OCI-LY3 (cell line): ENCODE data around the gene CARD14.
"Not testable (repeated sequence)": the region's sequence is repeated elsewhere in the genome, so short reads cannot be mapped to it uniquely, and the experiment has no call there.

Source experiments
- H2AFZ ChIP-seq: fragments of 200-600, 300-600 bp; shearing (Covaris generic); 2 replicates; pipeline ENCODE4 v1.6.0; 2014; ENCODE audit warnings: antibody characterized with exemption, low read depth, low read length
- H3K27ac ChIP-seq: fragments of 200-600, 300-600 bp; sonication (generic); 2 replicates; pipeline ENCODE4 v1.5.1; 2014; ENCODE audit warnings: mild to moderate bottlenecking, low read length, moderate library complexity, mixed read lengths
- H3K27me3 ChIP-seq: fragments of 200-600, 300-600 bp; sonication (generic); 2 replicates; pipeline ENCODE4 v1.6.1; 2014; ENCODE audit warnings: low read depth, low read length, mixed read lengths
- H3K36me3 ChIP-seq: fragments of 200-600, 300-600 bp; sonication (generic); replicated peaks from 2 replicates; pipeline ENCODE3; 2014; ENCODE audit warnings: low read depth, low read length, mixed read lengths
- H3K4me1 ChIP-seq: fragments of 300-600, 200-600 bp; sonication (generic); 2 replicates; pipeline ENCODE4 v1.6.1; 2014; ENCODE audit warnings: low read length, mixed read lengths
- H3K4me2 ChIP-seq: fragments of 200-600, 300-600 bp; sonication (generic); 2 replicates; pipeline ENCODE4 v1.6.1; 2014; ENCODE audit warnings: low read length, mixed read lengths
- H3K4me3 ChIP-seq: fragments of 300-600, 200-600 bp; sonication (generic); 2 replicates; pipeline ENCODE4 v1.5.1; 2014; ENCODE audit warnings: antibody characterized with exemption, mild to moderate bottlenecking, low read length, moderate library complexity
- H3K79me2 ChIP-seq: fragments of 300-600, 200-600 bp; shearing (Covaris generic); 2 replicates; pipeline ENCODE4 v1.6.1; 2014; ENCODE audit warnings: mild to moderate bottlenecking, low read length, mixed read lengths
- H3K9ac ChIP-seq: fragments of 300-600, 200-600 bp; shearing (Covaris generic); 2 replicates; pipeline ENCODE4 v1.6.0; 2014; ENCODE audit warnings: mild to moderate bottlenecking, low read length, moderate library complexity
- H3K9me3 ChIP-seq: fragments of 200-600, 300-600 bp; shearing (Covaris generic); 2 replicates; pipeline ENCODE4 v1.6.1; 2014; ENCODE audit warnings: low read length, mixed read lengths; ENCODE audit not compliant: insufficient read depth
- H4K20me1 ChIP-seq: fragments of 200-600, 300-600 bp; sonication (generic); 2 replicates; pipeline ENCODE4 v1.6.1; 2016; ENCODE audit warnings: low read length, mixed read lengths; ENCODE audit not compliant: insufficient read depth
- CTCF ChIP-seq: fragments of 200-600, 300-600 bp; sonication (generic); IDR thresholded peaks from 2 replicates; pipeline ENCODE4 v1.5.1; 2014; ENCODE audit warnings: antibody characterized with exemption, low read length, low read depth
- EZH2phosphoT487 ChIP-seq: fragments of 200-600 bp; shearing (Covaris generic); IDR thresholded peaks from 2 replicates; pipeline ENCODE4 v1.6.1; 2018; ENCODE audit warnings: antibody characterized with exemption, mixed run types, low read depth

The CARD14 gene

GRCh38 chr17:80237386-80237785 lies 67.6 kb downstream of the CARD14 start:
- peaks cover 8% of the 10 kb centered on the region for H3K36me3 ChIP-seq

GRCh38 chr17:80242505-80242904 lies 72.7 kb downstream of the CARD14 start:
- Histone ChIP-seq H3K4me1 (no peaks in the 10 kb centered on the region), H2AFZ (no peak overlapping the region), H3K27ac (no peak overlapping the region), H3K79me2 (no peaks in the 10 kb centered on the region), H3K9ac (no peak overlapping the region), H3K27me3 (no peaks in the 10 kb centered on the region), H3K9me3 (no peaks in the 10 kb centered on the region), H3K36me3 (no peaks in the 10 kb centered on the region), H4K20me1 (no peaks in the 10 kb centered on the region), H3K4me2 (no peak overlapping the region), H3K4me3 (no peak overlapping the region)
- TF ChIP-seq CTCF, result no peak
- no peak for TF ChIP-seq EZH2phosphoT487

More at GRCh38 chr17:80237386-80237785, 67.6 kb downstream of the CARD14 start:
- Histone ChIP-seq H3K27me3 (no peaks in the 10 kb centered on the region), H3K4me3 (no peak overlapping the region), H3K27ac (no peak overlapping the region), H4K20me1 (no peaks in the 10 kb centered on the region), H3K9me3 (peaks cover 8% of the 10 kb centered on the region; the same call in 1 of the 2 replicates), H3K79me2 (no peaks in the 10 kb centered on the region), H3K4me1 (no peaks in the 10 kb centered on the region), H3K4me2 (no peak overlapping the region), H3K9ac (no peak overlapping the region), H2AFZ (no peak overlapping the region)
- TF ChIP-seq CTCF (no peak), EZH2phosphoT487 (no peak)

- Histone ChIP-seq H3K4me3 (no peak overlapping the region), H3K36me3 (no peaks in the 10 kb centered on the region), H3K27me3 (no peaks in the 10 kb centered on the region), H3K27ac (no peak overlapping the region), H3K9ac (no peak overlapping the region), H3K4me1 (no peaks in the 10 kb centered on the region), H3K4me2 (no peak overlapping the region), H3K9me3 (no peaks in the 10 kb centered on the region), H4K20me1 (no peaks in the 10 kb centered on the region), H3K79me2 (no peaks in the 10 kb centered on the region), H2AFZ (no peak overlapping the region)
- TF ChIP-seq CTCF, result no peak
- no peak for TF ChIP-seq EZH2phosphoT487
Measured at GRCh38 chr17:80243526-80244433, 74.0 kb downstream of the CARD14 start.

DNA sequence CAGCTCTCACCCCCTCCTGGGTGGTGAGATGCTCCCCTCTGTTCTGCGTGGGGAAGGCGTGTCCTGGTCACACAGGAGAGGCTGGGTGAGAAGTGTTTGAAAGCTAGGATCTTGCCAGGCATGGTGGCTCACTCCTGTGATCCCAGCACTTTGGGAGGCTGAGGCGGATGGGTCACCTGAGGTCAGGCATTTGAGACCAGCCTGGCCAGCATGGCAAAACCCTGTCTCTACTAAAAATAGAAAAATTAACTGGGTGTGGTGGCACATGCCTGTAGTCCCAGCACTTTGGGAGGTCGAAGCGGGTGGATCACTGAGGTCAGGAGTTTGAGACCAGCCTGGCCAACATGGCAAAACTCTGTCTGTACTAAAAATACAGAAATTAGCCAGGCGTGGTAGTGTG lies 74.6 kb downstream of the CARD14 start:
- H3K9ac ChIP-seq, H3K9me3 ChIP-seq, H3K4me2 ChIP-seq, H3K27ac ChIP-seq, H3K27me3 ChIP-seq, H3K36me3 ChIP-seq, H2AFZ ChIP-seq, H3K4me3 ChIP-seq, H3K4me1 ChIP-seq, H3K79me2 ChIP-seq, H4K20me1 ChIP-seq: not testable (repeated sequence)
